Endothelial cell (in vitro differentiated cells): Measurements from ENCODE around the gene DVL2. TPM values are rescaled to one million over a fixed set of nuclear protein-coding genes. Genes with fewer than 3 reads are reported as not detected.
"Not testable (repeated sequence)": the region's sequence is repeated elsewhere in the genome, so short reads cannot be mapped to it uniquely, and the experiment has no call there.

Experiments used
- DNase-seq: peaks from one replicate; pipeline ENCODE4 v3.0.0; 2021; ENCODE audit warnings: low spot score
- H3K27ac Mint-ChIP-seq: one replicate; pipeline ENCODE4 v1.8.0; 2021; ENCODE audit warnings: mixed read lengths, inconsistent platforms; ENCODE audit not compliant: unreplicated experiment
- H3K27me3 Mint-ChIP-seq: one replicate; pipeline ENCODE4 v1.8.0; 2021; ENCODE audit warnings: mild to moderate bottlenecking, moderate library complexity, mixed read lengths, inconsistent platforms; ENCODE audit not compliant: unreplicated experiment
- H3K36me3 Mint-ChIP-seq: one replicate; pipeline ENCODE4 v1.8.0; 2021; ENCODE audit warnings: mild to moderate bottlenecking, low read depth, mixed read lengths, inconsistent platforms; ENCODE audit not compliant: unreplicated experiment
- H3K4me1 Mint-ChIP-seq: one replicate; pipeline ENCODE4 v1.8.0; 2021; ENCODE audit warnings: mild to moderate bottlenecking, mixed read lengths, inconsistent platforms; ENCODE audit not compliant: unreplicated experiment
- H3K4me3 Mint-ChIP-seq: one replicate; pipeline ENCODE4 v1.8.0; 2021; ENCODE audit warnings: mild to moderate bottlenecking, mixed read lengths, inconsistent platforms; ENCODE audit not compliant: unreplicated experiment
- H3K9me3 Mint-ChIP-seq: one replicate; pipeline ENCODE4 v1.8.0; 2021; ENCODE audit warnings: mixed read lengths, inconsistent platforms; ENCODE audit not compliant: unreplicated experiment
- CTCF ChIP-seq: fragments of 200-600 bp; sonication (generic); IDR thresholded peaks from one replicate; pipeline ENCODE4 v1.5.0; 2021; ENCODE audit warnings: antibody characterized with exemption; ENCODE audit not compliant: unreplicated experiment
- total RNA-seq: library from RNA; stranded (reverse); fragmentation: NEBNext Ultra II Directional; extraction: Animal tissue kit (Norgen Biotek cat#: 25700); gene quantifications from one replicate; pipeline ENCODE4 v1.2.1, GENCODE V29; 2021; ENCODE audit not compliant: unreplicated experiment

Gene DVL2
- total RNA-seq, 1 donor from 2014 or later: 58.2 TPM

- no peaks in the 10 kb centered on the region for H3K9me3 Mint-ChIP-seq
- H3K4me3 Mint-ChIP-seq: no peak overlapping the region
- no peaks in the 10 kb centered on the region for H3K4me1 Mint-ChIP-seq
- peaks cover 3% of the 10 kb centered on the region for H3K27me3 Mint-ChIP-seq
- H3K36me3 Mint-ChIP-seq: peaks cover 3% of the 10 kb centered on the region
- DNase-seq: no peak
- TF ChIP-seq CTCF: no peak
- H3K27ac Mint-ChIP-seq: no peak overlapping the region
These were observed 49.7 kb downstream of the DVL2 start for GRCh38 chr17:7184647-7185046.

- Mint-ChIP-seq H3K4me3 (peak overlapping the region; percentile 0), H3K27me3 (peaks cover 3% of the 10 kb centered on the region), H3K9me3 (no peaks in the 10 kb centered on the region), H3K36me3 (peaks cover 3% of the 10 kb centered on the region), H3K4me1 (no peaks in the 10 kb centered on the region), H3K27ac (peak overlapping the region; percentile 72)
- TF ChIP-seq CTCF: no peak
- no peak for DNase-seq
These were observed 50.2 kb downstream of the DVL2 start for GRCh38 chr17:7184091-7184488.

DNA sequence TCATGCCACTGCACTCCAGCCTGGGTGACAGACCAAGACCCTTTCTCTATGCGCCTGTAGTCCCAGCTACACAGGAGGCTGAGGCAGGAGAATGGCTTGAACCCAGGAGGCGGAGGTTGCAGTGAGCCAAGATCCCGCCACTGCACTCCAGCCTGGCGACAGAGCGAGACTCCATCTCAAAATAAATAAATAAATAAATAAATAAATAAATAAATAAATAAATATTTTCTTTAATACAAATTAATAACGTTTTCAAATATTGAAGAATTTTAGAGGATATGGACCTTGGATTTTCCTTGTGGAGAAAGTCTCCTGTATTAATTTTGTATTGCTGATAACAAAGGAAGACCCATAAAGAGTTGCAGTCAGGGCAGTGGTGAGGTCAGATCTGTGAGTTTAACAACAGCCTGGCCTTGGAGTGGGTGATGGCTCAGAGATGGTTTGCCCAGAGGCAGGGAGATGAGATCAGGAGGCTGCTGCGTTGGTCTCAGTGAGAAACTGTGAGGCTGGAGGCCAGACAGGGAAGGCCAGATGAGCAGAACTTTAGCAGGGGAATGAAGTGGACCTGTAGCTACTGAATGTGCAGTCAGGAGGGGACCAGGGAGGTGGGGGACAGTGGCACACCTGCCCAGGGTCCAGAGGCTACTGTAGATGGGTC is 50.8 kb downstream of the DVL2 start:
- Mint-ChIP-seq H3K27ac (peak overlapping the region; percentile 72), H3K9me3 (no peaks in the 10 kb centered on the region), H3K4me3 (peak overlapping the region; percentile 0), H3K36me3 (peaks cover 3% of the 10 kb centered on the region), H3K27me3 (peaks cover 3% of the 10 kb centered on the region), H3K4me1 (no peaks in the 10 kb centered on the region)
- TF ChIP-seq CTCF: no peak
- no peak for DNase-seq

GRCh38 chr17:7182101-7182500 is 52.2 kb downstream of the DVL2 start:
- not testable (repeated sequence) for H3K27me3 Mint-ChIP-seq, H3K27ac Mint-ChIP-seq, H3K4me3 Mint-ChIP-seq, H3K9me3 Mint-ChIP-seq, DNase-seq, H3K36me3 Mint-ChIP-seq, H3K4me1 Mint-ChIP-seq

GRCh38 chr17:7179317-7180254 is 54.7 kb downstream of the DVL2 start, which contains the start of gene ASGR1:
Gene ASGR1, minus strand, starts transcription at chr17:7179370. Its CDS starts 807 bp downstream, at chr17:7178563.
- Mint-ChIP-seq H3K27ac (peak within 1 kb of the TSS; percentile 95), H3K4me3 (no peak within 1 kb of the TSS), H3K27me3 (peaks cover 4% of the 10 kb centered on the region), H3K9me3 (no peaks in the 10 kb centered on the region), H3K36me3 (peaks cover 3% of the 10 kb centered on the region), H3K4me1 (peaks cover 9% of the 10 kb centered on the region)
- no peak for DNase-seq
- no peak for TF ChIP-seq CTCF
